Brain microvascular endothelial cell (primary cell): ENCODE measurements around the gene PER2.

Source experiments
- DNase-seq: peaks from one replicate; pipeline ENCODE4 v3.0.0-alpha.2; 2020
- H3K27ac ChIP-seq: fragments of 250-450 bp; sonication (Bioruptor Pico); 2 replicates; pipeline ENCODE4 v1.5.1; 2020; ENCODE audit warnings: mild to moderate bottlenecking, moderate library complexity
- H3K27me3 ChIP-seq: fragments of 250-450 bp; sonication (Bioruptor Pico); replicated peaks from 2 replicates; pipeline ENCODE4 v1.5.1; 2020; ENCODE audit warnings: mild to moderate bottlenecking
- H3K36me3 ChIP-seq: fragments of 250-450 bp; sonication (Bioruptor Pico); replicated peaks from 2 replicates; pipeline ENCODE4 v1.5.1; 2020; ENCODE audit warnings: mild to moderate bottlenecking
- H3K4me3 ChIP-seq: 2 replicates; pipeline ENCODE4 v1.5.1; 2011; ENCODE audit warnings: low read depth, mild to moderate bottlenecking, control low read depth, low read length, moderate library complexity
- CTCF ChIP-seq: IDR thresholded peaks from 2 replicates; pipeline ENCODE4 v1.5.1; 2011; ENCODE audit warnings: low read depth, mild to moderate bottlenecking, moderate library complexity, low read length, control low read depth, inconsistent platforms; ENCODE audit errors: missing control alignments
- in situ Hi-C: cut with HindIII; loops from 2 replicates; pipeline ENCODE4 v1.10.0; 2017; ENCODE audit warnings: low sequenced_read_pairs, low pct_ligation_motif_present

The PER2 gene

GRCh38 chr2:238252766-238253630 is 35.4 kb downstream of the PER2 start:
- DNase-seq: no peak
- Histone ChIP-seq H3K36me3 (no peaks in the 10 kb centered on the region), H3K27me3 (no peaks in the 10 kb centered on the region), H3K4me3 (no peak overlapping the region), H3K27ac (no peak overlapping the region)
- in situ Hi-C loops: no loop called here
- no peak for TF ChIP-seq CTCF

- H3K36me3 ChIP-seq: no peaks in the 10 kb centered on the region
- no peak overlapping the region for H3K4me3 ChIP-seq
- no peak for DNase-seq
- no peaks in the 10 kb centered on the region for H3K27me3 ChIP-seq
- H3K27ac ChIP-seq: no peak overlapping the region
- in situ Hi-C loops: no loop called here
- TF ChIP-seq CTCF: no peak
These were observed 36.4 kb downstream of the PER2 start for GRCh38 chr2:238251986-238252385.

GRCh38 chr2:238251331-238251730 is 37.1 kb downstream of the PER2 start:
- DNase-seq: no peak
- Histone ChIP-seq H3K27ac (no peak overlapping the region), H3K27me3 (no peaks in the 10 kb centered on the region), H3K36me3 (no peaks in the 10 kb centered on the region), H3K4me3 (no peak overlapping the region)
- no peak for TF ChIP-seq CTCF
- in situ Hi-C loops: no loop called here

GRCh38 chr2:238250896-238251295 is 37.5 kb downstream of the PER2 start:
- H3K36me3 ChIP-seq: no peaks in the 10 kb centered on the region
- no peak for TF ChIP-seq CTCF
- no peak for DNase-seq
- H3K27me3 ChIP-seq: no peaks in the 10 kb centered on the region
- in situ Hi-C loops: no loop called here
- no peak overlapping the region for H3K27ac ChIP-seq
- no peak overlapping the region for H3K4me3 ChIP-seq

- Histone ChIP-seq H3K27me3 (no peaks in the 10 kb centered on the region), H3K27ac (no peak overlapping the region), H3K4me3 (no peak overlapping the region), H3K36me3 (no peaks in the 10 kb centered on the region)
- no peak for TF ChIP-seq CTCF
- no peak for DNase-seq
- in situ Hi-C loops: no loop called here
These were observed 40.5 kb downstream of the PER2 start for GRCh38 chr2:238247841-238248453.
